GM18517 (cell line): ENCODE results near the gene TXK.
"Not testable (repeated sequence)": the region's sequence is repeated elsewhere in the genome, so short reads cannot be mapped to it uniquely, and the experiment has no call there.

Experiments used
- ATAC-seq: cut with Tn5 transposase; IDR thresholded peaks from one replicate; pipeline ENCODE4 v1.9.1; 2021; ENCODE audit warnings: mild to moderate bottlenecking, moderate library complexity; ENCODE audit not compliant: unreplicated experiment

TXK gene

DNA sequence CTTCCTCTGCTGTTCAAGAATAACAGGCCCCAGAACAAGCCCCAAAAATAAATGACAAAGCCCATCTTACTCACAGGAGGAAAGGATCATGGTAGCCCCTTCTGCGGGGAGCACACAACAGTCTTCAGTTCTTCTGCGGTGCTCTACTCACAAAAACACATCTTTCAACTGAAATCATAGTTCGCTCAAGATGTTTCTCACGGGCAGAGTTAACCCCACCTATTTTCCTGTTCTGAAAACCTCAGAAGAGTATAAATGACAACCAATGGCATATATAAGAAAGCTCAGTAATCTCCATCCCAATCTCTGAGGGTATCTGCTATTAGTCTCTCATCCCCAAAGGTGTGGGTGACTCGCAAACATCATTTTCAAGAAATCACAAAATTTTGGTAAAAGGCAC lies at the start of gene TXK:
TSS of gene TXK (minus strand) at position 170 of the 400 bp plus-strand sequence. CDS start at position 90, 80 bp downstream.
- no peak for ATAC-seq

DNA sequence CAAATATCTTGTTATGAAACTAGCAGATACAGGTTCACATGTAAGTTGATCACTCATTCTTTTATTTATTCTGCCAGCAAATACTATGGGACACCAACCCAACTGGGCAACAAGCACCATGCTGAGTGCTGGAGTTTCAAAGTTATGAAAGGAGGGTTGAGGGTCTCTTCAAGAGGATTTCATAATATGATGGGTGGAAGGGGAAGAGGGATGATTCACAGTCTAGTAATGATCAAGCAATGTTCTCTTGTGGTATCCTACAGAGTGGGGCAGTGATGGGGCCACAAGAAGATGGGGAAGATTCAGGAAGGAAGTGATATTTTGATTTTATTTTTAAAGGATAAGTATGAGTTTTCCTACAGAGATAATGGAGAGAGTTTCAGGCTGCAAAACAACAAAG lies 46.2 kb upstream of the TXK start:
- no peak for ATAC-seq

DNA sequence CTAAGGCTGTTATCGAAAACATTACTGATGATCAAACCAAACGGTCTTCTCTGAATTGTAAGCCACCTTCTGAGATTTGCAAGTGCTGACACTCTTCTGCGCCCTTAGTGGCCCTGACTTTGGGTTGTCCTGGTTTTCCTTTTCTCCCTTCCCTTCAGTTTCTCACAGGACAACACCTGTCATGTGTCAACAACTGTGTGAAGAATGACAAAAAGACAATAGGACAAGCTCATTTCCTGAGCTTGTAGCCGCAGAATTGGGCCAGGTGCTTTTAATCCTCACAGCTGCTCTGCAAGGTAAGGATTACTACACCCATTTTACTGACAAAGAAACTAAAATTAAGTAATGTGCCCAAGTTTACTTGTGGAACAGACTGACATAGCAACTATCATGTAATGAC lies 44.9 kb upstream of the TXK start:
- no peak for ATAC-seq

DNA sequence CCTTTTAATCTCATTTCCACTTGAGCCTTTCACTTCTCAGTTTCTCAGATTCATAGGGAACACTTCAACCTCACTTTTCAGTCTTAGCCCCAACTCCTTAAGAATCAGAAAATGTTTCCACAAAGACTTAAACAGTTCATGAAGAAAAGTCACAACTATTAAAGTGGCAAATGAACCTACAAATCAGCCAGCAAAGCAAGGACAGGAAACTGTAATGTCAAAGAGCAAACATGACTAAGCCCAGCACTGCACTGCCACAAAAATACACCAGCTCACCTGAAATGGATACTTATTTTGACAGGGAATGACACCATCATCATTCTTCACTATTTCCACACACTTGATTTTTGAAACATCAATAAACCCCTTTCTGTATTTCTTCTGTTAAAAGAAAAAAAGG lies 41.8 kb upstream of the TXK start:
- no peak for ATAC-seq

DNA sequence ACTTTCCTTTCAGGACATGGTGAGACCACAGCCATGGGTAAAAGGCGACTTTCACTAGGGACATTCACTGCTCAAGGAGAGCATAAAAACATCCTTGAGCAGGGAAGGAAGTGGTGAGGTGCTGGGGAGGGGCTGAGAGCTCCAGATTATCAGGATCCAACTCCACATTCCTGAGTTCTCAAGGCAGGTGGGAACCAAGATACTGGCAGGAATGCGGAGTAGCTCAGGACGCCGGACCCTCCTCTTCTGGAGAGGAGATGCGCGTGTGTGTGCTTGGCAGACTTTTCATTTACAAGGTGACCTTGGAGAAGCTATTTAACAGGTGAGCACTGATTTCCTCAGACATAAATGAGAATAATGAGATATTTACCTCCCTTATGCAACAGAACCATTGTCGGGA lies 41.3 kb upstream of the TXK start:
- no peak for ATAC-seq

DNA sequence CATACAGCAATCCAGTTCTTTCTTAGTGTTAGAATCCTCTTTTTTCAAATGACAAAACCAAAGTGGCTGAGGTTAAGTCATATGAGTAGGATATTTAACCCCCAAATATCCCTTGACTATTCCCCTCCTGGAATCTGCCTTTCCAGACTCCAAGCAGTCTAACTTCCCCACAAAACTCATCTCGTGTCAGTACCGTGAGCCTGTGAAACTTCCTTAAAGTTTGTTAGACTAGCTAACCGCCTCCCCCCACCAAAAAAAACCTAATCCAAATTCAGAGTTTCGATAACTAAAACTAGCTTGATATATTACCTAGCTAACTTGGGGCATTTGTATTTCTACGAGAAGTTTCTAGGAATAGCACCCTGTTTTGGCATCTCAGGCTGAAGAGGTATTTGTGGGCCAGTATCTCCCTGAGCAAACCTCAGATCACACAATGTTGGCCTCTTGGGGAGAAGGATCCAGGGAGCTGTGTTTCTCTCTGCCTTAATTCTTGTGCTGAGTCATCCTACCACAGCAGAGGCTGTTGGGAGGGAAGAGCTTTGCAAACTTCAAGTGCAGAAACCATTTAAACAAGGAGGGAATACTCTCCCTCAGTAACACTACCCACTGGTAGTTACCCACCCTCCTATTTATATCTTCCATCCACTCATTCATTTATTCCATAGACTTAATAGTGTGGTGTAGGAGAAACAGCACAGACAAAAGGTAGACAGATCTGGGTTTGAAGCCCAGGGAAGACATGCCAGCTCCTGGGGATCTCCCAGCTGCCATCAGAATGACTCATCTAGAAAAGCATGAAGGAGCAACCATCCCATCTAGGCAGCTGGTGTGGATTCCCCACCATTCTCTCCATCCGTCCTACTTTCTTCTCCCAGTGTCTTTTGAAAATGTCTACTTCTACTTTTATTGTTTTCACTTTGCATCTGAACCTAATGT lies 39.3 kb upstream of the TXK start:
- ATAC-seq: peak; percentile 72

DNA sequence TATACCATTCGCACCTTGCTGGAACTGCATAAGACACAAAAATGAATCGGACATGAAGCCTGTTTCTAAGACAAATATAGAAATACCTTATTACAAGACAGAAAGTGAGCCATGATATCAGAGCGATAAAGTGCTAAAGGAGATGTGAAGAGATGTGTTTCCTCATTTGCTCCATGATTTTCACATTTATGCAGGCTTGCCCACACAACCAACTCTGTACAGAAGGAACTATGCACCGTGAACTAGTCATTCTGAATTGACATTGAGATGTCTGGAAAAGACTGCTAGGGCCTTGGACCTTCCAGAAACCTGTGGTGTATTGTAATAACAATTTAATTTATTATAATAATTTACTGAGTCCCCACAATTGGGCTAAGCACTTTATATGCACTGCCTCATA lies 38.6 kb upstream of the TXK start:
- no peak for ATAC-seq

DNA sequence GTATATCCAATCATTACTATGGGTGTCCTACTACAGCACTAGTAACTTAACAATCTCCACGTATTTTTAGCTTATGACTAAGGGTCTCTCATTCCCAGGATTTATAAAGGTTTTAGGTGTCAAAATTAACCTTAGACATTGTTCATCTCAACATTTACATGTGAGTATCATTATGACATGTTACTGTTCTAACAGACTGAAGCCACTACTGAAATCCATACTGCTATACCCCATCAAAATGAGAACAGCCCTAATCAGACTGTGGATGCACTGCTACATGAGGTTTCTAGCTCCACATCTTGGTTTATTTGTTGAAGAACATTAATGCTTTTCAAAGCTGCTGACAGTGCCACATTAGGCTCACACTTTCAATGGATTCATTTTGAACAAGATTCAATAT lies 35.6 kb upstream of the TXK start:
- no peak for ATAC-seq

DNA sequence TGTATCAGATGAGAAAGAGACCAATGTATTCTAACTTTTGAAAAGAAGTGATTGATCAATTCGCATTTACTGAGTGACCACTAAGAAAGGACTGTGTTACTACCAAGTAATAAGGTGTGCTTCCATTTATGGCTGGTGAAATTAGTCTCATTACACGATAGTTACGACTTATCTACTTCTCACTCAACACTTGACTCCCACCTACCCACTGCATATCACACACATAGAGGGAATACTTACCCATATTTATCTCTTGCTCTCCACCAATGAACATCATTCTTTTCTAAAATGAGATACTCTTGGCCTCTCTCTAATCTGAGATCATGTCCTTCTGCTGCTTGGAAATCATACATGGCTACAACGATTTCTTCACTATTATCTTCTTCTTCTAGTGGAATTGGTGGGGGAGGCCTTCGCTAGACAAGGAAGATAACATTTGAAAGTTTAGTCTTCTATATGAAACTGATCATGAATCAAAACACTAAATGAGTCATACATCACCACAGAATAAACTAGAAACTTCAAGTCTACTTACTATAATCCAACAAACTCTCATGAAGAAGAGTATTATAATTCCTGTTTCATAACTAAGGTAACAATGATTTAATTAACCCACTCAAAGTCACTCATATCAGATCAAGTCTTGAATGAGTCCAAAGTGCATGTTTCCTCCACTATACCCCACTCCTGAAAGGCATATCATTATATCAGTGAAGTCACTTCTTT lies 33.7 kb upstream of the TXK start:
- ATAC-seq: no peak

DNA sequence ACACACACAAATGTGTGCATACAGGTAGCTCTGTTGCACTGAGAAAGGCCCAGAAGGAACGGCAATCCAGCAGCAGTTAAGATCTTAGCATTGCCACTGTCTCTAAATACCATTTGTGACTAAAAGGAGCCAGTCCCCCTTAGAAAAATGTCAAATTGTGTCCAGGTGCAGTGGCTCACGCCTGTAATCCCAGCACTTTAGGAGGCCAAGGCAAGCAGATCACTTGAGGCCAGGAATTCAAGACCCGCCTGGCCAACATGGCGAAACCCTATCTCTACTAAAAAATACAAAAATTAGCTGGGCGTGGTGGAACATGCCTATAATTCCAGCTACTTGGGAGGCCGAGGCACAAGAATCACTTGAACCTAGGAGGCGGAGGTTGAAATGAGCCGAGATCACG lies 30.5 kb upstream of the TXK start:
- ATAC-seq: not testable (repeated sequence)

DNA sequence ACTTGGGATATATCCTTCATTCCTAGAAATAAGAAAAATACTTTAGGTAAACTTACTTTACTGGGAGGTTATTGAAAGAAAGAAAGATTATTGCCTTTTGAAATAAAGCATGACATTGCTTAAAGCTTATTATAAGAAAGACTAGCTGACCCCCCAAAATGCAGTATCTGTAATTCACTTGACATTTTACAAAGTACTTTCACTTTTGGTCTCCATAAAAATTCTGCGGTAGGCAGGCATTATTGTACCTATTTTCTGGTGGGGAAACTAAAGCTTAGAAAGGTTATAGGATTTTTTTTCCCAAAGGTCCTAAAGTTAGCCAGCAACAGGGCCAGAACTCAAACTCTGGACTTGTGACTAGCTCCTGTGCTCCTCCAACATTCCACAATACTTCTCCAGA lies 29.7 kb upstream of the TXK start:
- no peak for ATAC-seq

DNA sequence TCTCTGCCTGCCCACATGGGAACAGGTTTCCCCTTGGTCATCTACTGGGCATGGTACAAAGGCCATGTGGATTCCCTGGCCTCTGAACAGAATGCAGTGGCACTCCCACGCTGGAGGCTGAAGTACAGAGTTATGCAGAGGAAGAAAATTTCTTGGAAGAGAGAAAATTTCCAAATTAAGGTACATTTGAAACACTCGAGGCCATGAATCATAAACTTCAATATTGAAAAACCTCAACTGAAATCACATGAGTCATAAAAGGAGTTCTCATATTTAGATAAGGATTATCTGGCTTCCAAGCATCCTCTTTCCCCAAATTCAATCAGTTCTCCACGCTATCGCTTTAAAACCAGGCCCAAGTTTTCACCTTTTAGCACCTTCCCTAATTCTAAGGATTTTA lies 28.1 kb upstream of the TXK start:
- no peak for ATAC-seq

DNA sequence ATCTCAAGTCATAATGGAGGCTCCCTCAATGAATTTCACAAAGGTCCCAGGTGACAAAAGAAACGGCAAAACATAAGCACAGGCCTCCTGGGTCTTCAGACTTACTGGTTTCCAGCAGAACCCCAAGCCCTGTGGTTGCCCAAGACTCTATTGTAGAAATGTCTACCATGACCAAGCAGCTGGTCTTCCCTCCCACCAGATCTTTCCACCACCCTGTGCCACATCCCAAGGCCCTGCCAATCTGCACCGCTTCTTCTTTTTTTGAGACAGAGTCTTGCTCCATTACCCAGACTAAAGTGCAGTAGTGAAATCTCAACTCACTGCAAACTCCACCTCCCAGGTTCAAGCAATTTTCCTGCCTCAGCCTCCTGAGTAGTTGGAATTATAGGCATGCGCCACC lies 23.2 kb upstream of the TXK start:
- ATAC-seq: no peak

DNA sequence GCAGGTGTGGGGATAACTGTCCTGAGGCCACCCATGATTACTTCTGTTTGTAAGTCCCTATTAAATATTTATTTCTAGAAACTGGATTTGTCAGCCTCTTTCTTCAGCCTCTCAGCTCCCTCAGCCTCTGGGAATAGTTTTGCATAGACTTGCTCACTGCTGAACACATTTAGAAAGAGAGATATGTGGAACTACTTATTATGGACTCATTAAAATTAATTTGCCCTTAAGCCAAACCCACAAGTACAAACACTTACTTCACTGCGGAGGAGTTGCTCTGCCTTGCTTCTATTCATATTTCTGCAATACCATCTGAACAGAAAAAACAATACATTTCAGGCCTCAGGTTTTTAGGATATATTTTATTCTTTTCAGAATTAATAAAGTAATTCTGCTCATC lies 22.4 kb upstream of the TXK start:
- no peak for ATAC-seq

DNA sequence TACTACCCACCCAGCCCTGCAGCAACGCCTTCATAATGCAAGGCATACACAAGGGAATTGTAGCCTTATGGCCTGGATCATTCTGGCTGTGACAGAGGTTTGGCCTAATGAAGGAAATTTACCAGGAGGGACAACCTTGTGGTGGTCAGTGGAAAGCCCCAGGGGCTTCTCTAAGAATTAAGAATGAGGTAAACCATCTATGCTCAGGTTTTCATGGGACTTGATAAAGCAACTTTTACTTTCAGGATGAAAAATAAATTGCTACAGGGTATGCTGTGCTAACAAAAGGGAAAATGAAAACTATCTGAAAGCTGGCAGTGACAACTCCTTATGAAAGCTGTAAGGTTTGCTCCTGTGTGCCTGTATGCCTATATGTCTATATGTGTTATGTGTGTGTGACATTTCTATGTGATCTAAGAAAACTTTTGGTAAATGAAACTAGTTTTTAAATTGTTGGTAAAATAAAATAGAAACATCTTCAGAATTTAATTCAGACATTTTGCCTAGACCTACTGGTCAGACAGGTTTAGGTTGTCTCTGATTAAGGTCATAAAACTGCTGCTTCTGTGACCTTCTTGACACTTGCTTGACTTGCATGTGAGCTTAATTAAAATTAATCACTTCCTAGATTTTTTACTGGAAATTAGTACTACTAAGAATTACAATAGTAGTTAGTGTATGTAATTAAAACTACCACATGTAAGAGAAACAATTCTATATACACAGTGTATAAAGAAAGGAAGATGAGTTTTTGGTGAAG lies 19.9 kb upstream of the TXK start:
- no peak for ATAC-seq

DNA sequence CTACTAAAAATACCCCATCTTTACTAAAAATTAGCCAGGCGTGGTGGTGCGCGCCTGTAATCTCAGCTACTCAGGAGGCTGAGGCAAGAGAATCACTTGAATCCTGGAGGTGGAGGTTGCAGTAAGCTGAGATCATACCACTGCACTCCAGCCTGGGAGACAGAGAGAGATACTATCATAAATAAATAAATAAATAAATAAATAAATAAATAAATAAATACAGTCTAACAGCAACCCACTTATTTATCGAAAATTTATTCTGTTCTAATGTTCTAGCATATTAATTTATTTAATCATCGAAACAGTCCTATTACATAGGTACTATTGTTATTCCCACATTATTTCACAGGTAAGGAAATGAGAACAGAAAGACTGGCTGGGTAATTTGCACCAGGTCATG lies 18.2 kb upstream of the TXK start:
- no peak for ATAC-seq

DNA sequence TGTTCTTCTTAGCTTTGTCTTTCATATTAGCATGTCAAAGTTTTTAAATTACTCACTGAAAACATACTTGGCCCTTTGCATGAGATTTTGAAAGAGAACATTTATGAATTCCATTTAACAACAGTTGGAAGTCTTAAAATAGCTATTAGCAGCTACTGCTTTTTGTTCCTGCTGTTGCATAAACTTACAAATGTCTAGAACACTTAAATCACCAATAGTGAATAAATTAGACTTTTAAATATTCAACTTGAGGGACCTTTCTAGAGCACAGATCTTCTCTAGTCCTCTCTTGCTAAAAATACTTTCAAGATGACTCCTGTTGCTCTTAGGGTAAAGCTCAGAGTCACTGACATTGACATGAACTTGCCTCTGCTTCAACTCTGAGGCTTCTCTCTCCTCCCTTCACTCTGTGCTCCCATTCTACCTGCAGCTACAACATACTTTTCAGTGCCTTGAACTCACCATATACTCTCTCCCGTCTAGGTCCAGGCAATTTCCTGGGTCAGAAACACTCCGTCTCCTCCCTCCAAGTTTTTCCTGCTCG lies 15.8 kb upstream of the TXK start:
- no peak for ATAC-seq

DNA sequence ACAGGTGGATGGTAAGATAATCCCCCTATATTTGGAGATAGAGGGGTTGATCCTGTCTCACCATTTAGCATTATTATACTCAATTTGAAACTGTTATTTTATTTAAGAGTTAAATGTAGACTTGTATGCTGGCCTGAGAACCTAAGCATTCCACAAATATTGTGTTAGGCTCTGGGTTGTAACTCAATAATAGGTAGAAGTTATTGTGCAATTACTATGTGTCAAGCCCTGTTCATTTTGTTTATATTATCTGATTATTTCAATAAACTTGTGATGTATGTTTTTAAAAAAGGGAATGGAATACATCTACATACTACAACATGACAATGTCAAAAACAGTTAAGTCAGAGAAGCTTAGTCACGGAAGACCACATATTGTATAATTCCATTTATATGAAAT lies 13.6 kb upstream of the TXK start:
- no peak for ATAC-seq

DNA sequence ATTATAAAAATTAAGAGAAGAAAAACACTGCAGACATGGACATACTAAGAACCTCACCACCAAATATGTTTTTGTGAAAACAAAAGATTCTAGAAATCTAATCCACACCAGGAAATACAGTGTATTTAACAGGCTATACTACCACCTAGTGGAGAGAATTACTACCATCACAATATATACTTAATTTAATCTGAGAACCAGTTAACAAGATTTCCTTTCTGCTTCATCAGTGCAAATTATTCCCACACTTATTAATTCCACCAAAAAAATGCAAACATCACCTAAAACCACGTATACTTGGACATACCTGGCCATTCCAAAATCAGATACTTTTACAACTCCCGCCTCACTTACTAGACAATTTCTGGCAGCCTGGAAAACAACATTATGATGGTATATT lies 7.0 kb upstream of the TXK start:
- ATAC-seq: peak; percentile 51

DNA sequence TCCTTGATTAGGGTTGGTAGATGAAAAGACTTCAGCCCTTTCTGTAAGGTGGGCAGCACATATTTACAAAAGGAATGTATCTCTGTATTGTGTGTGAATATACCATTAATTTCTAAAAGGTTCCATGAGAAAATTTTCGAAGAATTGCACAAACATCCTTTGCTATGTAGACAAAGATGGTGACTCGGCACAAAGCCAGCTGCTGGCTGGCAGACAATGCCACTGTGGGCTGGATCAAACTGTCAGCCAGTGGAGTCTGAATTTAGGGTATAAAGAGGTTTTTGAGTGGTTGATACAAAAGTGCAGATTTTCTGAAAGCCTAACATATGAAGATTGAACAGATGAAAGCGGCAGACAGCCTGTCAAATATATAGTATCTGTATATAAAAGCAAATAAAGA lies 5.6 kb upstream of the TXK start:
- ATAC-seq: no peak

DNA sequence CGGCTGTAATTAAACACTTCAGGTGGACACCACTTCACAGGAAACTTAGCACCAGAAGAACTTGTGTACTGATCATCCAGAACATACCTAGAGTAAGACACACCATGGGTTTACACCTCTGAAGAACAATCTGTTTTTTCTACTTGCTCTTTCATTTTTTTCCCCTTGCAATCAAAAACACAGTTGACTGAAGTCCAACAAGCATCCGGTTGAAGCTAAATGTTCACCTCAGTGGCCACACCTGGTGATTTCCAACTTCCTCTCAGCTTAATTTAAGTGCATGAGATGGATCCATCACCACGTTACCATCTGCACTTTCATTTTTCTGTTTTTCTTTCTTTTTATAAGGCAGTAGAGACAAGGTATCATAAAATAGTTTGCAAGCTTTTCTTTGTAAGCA lies 4.9 kb upstream of the TXK start:
- peak; percentile 80 for ATAC-seq
